ENCODE measurements around the gene C4orf50. TPM values are rescaled to one million over a fixed set of nuclear protein-coding genes. Genes with fewer than 3 reads are reported as not detected.

Gene C4orf50
- total and polyA plus RNA-seq, 2 of the 8 experiments (the other 6 are each of a cell fraction or from before 2014, with no cell fraction given), result 0.08 to 0.22 TPM

- TF ChIP-seq EZH2 (IDR thresholded peaks at IDR 0.05; ENCODE audit: low read depth, low read length, severe bottlenecking) (no peak), EGR1 (IDR thresholded peaks at IDR 0.05; ENCODE audit: borderline replicate concordance, low read depth, low read length) (0 out of 2 replicates have a peak, but pooled peaks have one; percentile 19), HDAC2 (IDR thresholded peaks at IDR 0.05; ENCODE audit: borderline replicate concordance in 1 of 2, low read depth in 2 of 2, low read length in 2 of 2) (0 out of 4 replicates have a peak, but pooled peaks of 1 of the 2 experiments have one; percentile 26), SRF (IDR thresholded peaks at IDR 0.05; ENCODE audit: low read depth, low read length) (no peak), SIN3A (conservative IDR thresholded peaks at IDR 0.05 in 1 of 2, IDR thresholded peaks at IDR 0.05 in 1 of 2; ENCODE audit: low read depth in 1 of 2, low read length in 2 of 2) (no peak), CTBP2 (IDR thresholded peaks at IDR 0.05; ENCODE audit: borderline replicate concordance, insufficient read depth, insufficient read length, low read length) (no peak), BRCA1 (IDR thresholded peaks at IDR 0.05; ENCODE audit: low read depth, low read length) (no peak), TCF12 (IDR thresholded peaks at IDR 0.05; ENCODE audit: low read depth, low read length) (no peak), POLR2A (IDR thresholded peaks at IDR 0.05; ENCODE audit: control extremely low read depth in 1 of 2, low read depth in 2 of 2, low read length in 2 of 2) (no peak), RAD21 (IDR thresholded peaks at IDR 0.05 in 1 of 2, conservative IDR thresholded peaks at IDR 0.05 in 1 of 2; ENCODE audit: low read depth in 2 of 2, low read length in 2 of 2) (peak; percentile 2 to 41; a peak in 1 of 4 replicates), POU5F1 (IDR thresholded peaks at IDR 0.05; ENCODE audit: low read depth, low read length) (no peak), MAFK (IDR thresholded peaks at IDR 0.05; ENCODE audit: low read depth, low read length) (no peak), ASH2L (IDR thresholded peaks at IDR 0.05; ENCODE audit: low read length) (no peak), PHF8 (conservative IDR thresholded peaks at IDR 0.05; ENCODE audit: low read depth, low read length) (no peak), RBBP5 (IDR thresholded peaks at IDR 0.05; ENCODE audit: borderline replicate concordance, low read depth, low read length) (0 out of 2 replicates have a peak, but pooled peaks have one; percentile 37), SAP30 (IDR thresholded peaks at IDR 0.05; ENCODE audit: insufficient read depth, insufficient replicate concordance, low read length) (no peak), KDM4A (IDR thresholded peaks at IDR 0.05; ENCODE audit: low read depth, low read length, severe bottlenecking) (peak; percentile 52), BCL11A (IDR thresholded peaks at IDR 0.05; ENCODE audit: low read depth in 2 of 2, low read length in 2 of 2) (no peak), CEBPB (IDR thresholded peaks at IDR 0.05; ENCODE audit: low read depth, low read length) (no peak), SP1 (IDR thresholded peaks at IDR 0.05; ENCODE audit: low read depth, low read length) (no peak), RFX5 (IDR thresholded peaks at IDR 0.05; ENCODE audit: borderline replicate concordance, low read depth, low read length) (no peak), NRF1 (IDR thresholded peaks at IDR 0.05; ENCODE audit: low read depth, low read length) (no peak), SP4 (IDR thresholded peaks at IDR 0.05; ENCODE audit: low read length) (no peak), ATF2 (IDR thresholded peaks at IDR 0.05; ENCODE audit: low read length) (no peak)
Observed at GRCh38 chr4:6008092-6008551, 10.1 kb downstream of the C4orf50 start (continued).

All from H1 (cell line).